ENCODE results near the gene RNF217.
"Not testable (repeated sequence)": the region's sequence is repeated elsewhere in the genome, so short reads cannot be mapped to it uniquely, and the experiment has no call there.

Gene RNF217

DNA sequence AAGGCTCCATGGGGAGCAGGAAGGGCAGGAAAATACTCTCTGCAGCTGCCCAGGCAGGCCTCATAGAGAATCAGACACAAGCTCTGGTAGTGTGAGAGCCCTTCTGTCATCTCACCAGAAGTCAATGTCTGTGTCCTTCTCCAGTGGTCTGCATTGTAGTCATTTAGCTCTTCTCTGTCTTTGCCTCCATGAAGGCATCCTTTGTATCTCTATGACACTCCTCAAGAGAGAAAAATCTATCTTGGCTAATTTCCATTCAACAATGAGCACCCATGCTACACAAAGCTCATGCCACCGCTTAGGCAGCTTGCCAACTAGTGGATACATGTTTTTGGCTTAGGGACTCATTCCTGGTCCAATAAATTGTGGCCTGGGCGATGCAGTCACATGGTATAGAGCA, 92.1 kb downstream of the RNF217 start:
- Histone ChIP-seq H3K27ac (ENCODE audit: low read depth, low read length, severe bottlenecking) (no peak overlapping the region), H3K4me3 (ENCODE audit: extremely low read depth, insufficient read depth, low read length, poor library complexity, severe bottlenecking) (no peak overlapping the region), H3K9me3 (ENCODE audit: control insufficient read depth, low read length) (no peaks in the 10 kb centered on the region), H3K4me1 (ENCODE audit: control insufficient read depth, insufficient read depth, low read length, poor library complexity, severe bottlenecking) (no peaks in the 10 kb centered on the region), H3K36me3 (ENCODE audit: control insufficient read depth, insufficient read depth, low read length) (peaks cover 4% of the 10 kb centered on the region)
- WGBS, 2 experiments (ENCODE audit: insufficient coverage in 2 of 2): 100% methylated on average over 1 to 2 of the region's 2 CpGs

DNA sequence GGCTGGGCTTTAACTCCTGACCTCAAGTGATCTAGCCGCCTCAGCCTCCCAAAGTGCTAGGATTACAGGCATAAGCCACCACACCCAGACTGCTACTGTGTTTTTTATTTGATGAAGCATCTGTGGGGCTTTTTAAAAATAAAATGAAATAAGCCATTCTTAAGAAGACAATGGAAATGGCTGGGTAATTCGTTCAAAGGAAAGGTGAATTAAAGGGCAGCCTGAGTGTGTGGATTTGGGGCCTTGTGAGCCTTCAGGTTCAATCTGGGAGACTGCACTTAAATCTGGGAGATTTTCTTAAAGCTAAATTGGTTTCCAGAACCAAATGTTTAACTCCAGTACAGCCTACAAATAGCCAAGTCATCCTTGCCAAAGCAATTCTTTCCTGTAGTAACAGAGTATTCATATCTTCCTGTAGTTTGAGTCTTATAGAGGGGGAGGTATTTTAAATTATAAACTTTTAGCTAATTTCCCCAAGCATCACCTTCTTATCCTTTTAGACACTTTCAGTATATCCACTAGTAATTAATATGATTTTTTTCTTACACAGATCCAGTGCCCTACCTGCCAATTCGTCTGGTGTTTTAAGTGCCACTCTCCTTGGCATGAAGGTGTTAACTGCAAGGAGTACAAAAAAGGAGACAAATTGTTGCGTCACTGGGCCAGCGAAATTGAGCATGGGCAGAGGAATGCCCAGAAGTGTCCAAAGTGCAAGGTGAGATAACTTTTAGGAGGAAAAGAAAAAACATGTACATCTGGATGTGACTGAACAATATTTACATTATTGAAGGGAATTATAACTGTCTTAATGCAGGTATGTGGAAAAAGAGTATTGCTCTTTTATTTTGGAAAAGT, 95.4 kb downstream of the RNF217 start:
- Histone ChIP-seq H3K36me3 (ENCODE audit: control insufficient read depth, insufficient read depth, low read length) (peaks cover 8% of the 10 kb centered on the region), H3K9me3 (ENCODE audit: control insufficient read depth, low read length) (no peaks in the 10 kb centered on the region), H3K4me1 (ENCODE audit: control insufficient read depth, insufficient read depth, low read length, poor library complexity, severe bottlenecking) (no peaks in the 10 kb centered on the region), H3K27ac (ENCODE audit: low read depth, low read length, severe bottlenecking) (no peak overlapping the region), H3K4me3 (ENCODE audit: extremely low read depth, insufficient read depth, low read length, poor library complexity, severe bottlenecking) (no peak overlapping the region)
- 89 to 93% methylated on average over 4 of the region's 5 CpGs for WGBS, 2 experiments (ENCODE audit: insufficient coverage in 2 of 2)

DNA sequence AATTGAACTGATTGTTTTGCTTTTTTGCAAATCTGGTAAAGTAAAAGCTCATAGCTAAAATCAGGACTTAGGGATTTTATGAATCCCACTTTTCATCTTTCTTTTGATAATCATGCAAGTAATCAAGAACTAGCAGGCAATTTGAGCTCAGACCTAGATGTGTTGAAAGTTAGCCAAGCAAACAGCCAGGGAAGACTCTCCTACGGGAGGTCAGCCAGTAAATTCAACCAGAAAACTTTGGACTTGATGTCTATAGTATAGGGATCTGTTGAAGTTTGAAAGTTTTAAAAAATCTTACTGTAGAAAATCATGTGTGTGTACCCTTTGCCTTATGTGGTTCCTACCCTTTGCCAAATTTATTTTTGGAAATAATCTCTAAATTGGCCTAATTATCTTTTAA, 96.3 kb downstream of the RNF217 start:
- H3K9me3 ChIP-seq (ENCODE audit: control insufficient read depth, low read length): no peaks in the 10 kb centered on the region
- H3K4me1 ChIP-seq (ENCODE audit: control insufficient read depth, insufficient read depth, low read length, poor library complexity, severe bottlenecking): no peaks in the 10 kb centered on the region
- 86 to 100% methylated on average over 1 of the region's 1 CpG for WGBS, 2 experiments (ENCODE audit: insufficient coverage in 2 of 2)
- no peak overlapping the region for H3K4me3 ChIP-seq (ENCODE audit: extremely low read depth, insufficient read depth, low read length, poor library complexity, severe bottlenecking)
- no peak overlapping the region for H3K27ac ChIP-seq (ENCODE audit: low read depth, low read length, severe bottlenecking)
- peaks cover 8% of the 10 kb centered on the region for H3K36me3 ChIP-seq (ENCODE audit: control insufficient read depth, insufficient read depth, low read length)

DNA sequence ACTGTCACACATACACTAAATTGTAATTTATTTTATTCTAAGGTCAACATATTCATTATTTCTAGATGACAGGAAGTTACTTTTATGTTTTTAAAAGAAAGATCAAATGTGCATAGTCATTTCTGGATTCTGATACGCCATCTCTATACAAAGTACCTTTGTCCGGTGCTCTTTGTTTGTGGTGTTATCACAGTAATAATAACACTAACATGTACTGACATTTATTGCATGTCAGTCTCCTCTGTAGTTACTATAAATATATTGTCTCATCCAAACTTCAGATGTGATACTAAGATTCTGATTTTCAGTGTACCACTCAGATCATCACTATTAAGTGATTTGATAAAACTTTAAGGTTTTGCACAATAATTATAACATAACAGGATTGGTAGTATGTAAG, 101.1 kb downstream of the RNF217 start:
- no CpG with 5 or more reads among the region's 2 CpGs for WGBS, 2 experiments (ENCODE audit: insufficient coverage in 2 of 2)
- no peaks in the 10 kb centered on the region for H3K4me1 ChIP-seq (ENCODE audit: control insufficient read depth, insufficient read depth, low read length, poor library complexity, severe bottlenecking)
- H3K36me3 ChIP-seq (ENCODE audit: control insufficient read depth, insufficient read depth, low read length): peaks cover 5% of the 10 kb centered on the region
- no peak overlapping the region for H3K27ac ChIP-seq (ENCODE audit: low read depth, low read length, severe bottlenecking)
- H3K9me3 ChIP-seq (ENCODE audit: control insufficient read depth, low read length): no peaks in the 10 kb centered on the region
- H3K4me3 ChIP-seq (ENCODE audit: extremely low read depth, insufficient read depth, low read length, poor library complexity, severe bottlenecking): no peak overlapping the region

GRCh38 chr6:125066140-125066539, 103.9 kb downstream of the RNF217 start:
- WGBS, 2 experiments (ENCODE audit: insufficient coverage in 2 of 2): 98% methylated on average over 6 of the region's 6 CpGs
- no peak overlapping the region for H3K4me3 ChIP-seq (ENCODE audit: extremely low read depth, insufficient read depth, low read length, poor library complexity, severe bottlenecking)
- no peaks in the 10 kb centered on the region for H3K4me1 ChIP-seq (ENCODE audit: control insufficient read depth, insufficient read depth, low read length, poor library complexity, severe bottlenecking)
- peaks cover 5% of the 10 kb centered on the region for H3K36me3 ChIP-seq (ENCODE audit: control insufficient read depth, insufficient read depth, low read length)
- H3K27ac ChIP-seq (ENCODE audit: low read depth, low read length, severe bottlenecking): no peak overlapping the region
- no peaks in the 10 kb centered on the region for H3K9me3 ChIP-seq (ENCODE audit: control insufficient read depth, low read length)

- Histone ChIP-seq H3K4me1 (ENCODE audit: control insufficient read depth, insufficient read depth, low read length, poor library complexity, severe bottlenecking) (no peaks in the 10 kb centered on the region), H3K4me3 (ENCODE audit: extremely low read depth, insufficient read depth, low read length, poor library complexity, severe bottlenecking) (no peak overlapping the region), H3K27ac (ENCODE audit: low read depth, low read length, severe bottlenecking) (no peak overlapping the region), H3K9me3 (ENCODE audit: control insufficient read depth, low read length) (no peaks in the 10 kb centered on the region), H3K36me3 (ENCODE audit: control insufficient read depth, insufficient read depth, low read length) (peaks cover 5% of the 10 kb centered on the region)
- WGBS, 2 experiments (ENCODE audit: insufficient coverage in 2 of 2): 89 to 95% methylated on average over 2 to 3 of the region's 3 CpGs
Measured at GRCh38 chr6:125066964-125067363, 104.7 kb downstream of the RNF217 start.

DNA sequence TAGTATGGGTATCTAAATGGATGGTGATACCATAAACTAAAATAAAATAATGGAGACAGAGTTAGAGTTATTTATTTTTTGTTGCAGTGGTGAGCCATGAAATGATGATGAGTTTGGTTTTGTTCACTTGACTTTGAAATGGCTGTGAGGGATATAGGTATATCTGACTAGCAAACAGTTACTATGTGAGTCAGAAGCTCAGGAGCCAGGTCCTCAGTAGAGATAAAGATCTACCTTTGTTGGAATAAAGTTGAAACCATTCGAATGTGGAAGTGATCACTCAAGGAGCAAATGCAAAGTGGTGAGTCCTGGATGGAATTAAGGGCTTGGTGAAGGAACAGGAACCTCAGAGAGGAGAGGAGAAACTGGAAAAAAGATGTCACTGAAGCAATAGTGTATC, 105.3 kb downstream of the RNF217 start:
- Histone ChIP-seq H3K4me1 (ENCODE audit: control insufficient read depth, insufficient read depth, low read length, poor library complexity, severe bottlenecking) (no peaks in the 10 kb centered on the region), H3K4me3 (ENCODE audit: extremely low read depth, insufficient read depth, low read length, poor library complexity, severe bottlenecking) (no peak overlapping the region), H3K9me3 (ENCODE audit: control insufficient read depth, low read length) (no peaks in the 10 kb centered on the region), H3K27ac (ENCODE audit: low read depth, low read length, severe bottlenecking) (no peak overlapping the region), H3K36me3 (ENCODE audit: control insufficient read depth, insufficient read depth, low read length) (peaks cover 5% of the 10 kb centered on the region)
- 67 to 91% methylated on average over 1 of the region's 1 CpG for WGBS, 2 experiments (ENCODE audit: insufficient coverage in 2 of 2)

GRCh38 chr6:125073071-125073470, 110.8 kb downstream of the RNF217 start:
- no peaks in the 10 kb centered on the region for H3K4me1 ChIP-seq (ENCODE audit: control insufficient read depth, insufficient read depth, low read length, poor library complexity, severe bottlenecking)
- WGBS, 2 experiments (ENCODE audit: insufficient coverage in 2 of 2): 96% methylated on average over 2 of the region's 3 CpGs; no CpG with 5 or more reads in 1 of the 2 experiments
- H3K9me3 ChIP-seq (ENCODE audit: control insufficient read depth, low read length): no peaks in the 10 kb centered on the region
- peaks cover 21% of the 10 kb centered on the region for H3K36me3 ChIP-seq (ENCODE audit: control insufficient read depth, insufficient read depth, low read length)
- H3K4me3 ChIP-seq (ENCODE audit: extremely low read depth, insufficient read depth, low read length, poor library complexity, severe bottlenecking): no peak overlapping the region
- H3K27ac ChIP-seq (ENCODE audit: low read depth, low read length, severe bottlenecking): no peak overlapping the region

GRCh38 chr6:125074120-125074519, 111.9 kb downstream of the RNF217 start:
- no peaks in the 10 kb centered on the region for H3K4me1 ChIP-seq (ENCODE audit: control insufficient read depth, insufficient read depth, low read length, poor library complexity, severe bottlenecking)
- H3K27ac ChIP-seq (ENCODE audit: low read depth, low read length, severe bottlenecking): no peak overlapping the region
- H3K36me3 ChIP-seq (ENCODE audit: control insufficient read depth, insufficient read depth, low read length): peaks cover 31% of the 10 kb centered on the region
- WGBS, 2 experiments (ENCODE audit: insufficient coverage in 2 of 2): 88% methylated on average over 1 of the region's 3 CpGs; no CpG with 5 or more reads in 1 of the 2 experiments
- no peak overlapping the region for H3K4me3 ChIP-seq (ENCODE audit: extremely low read depth, insufficient read depth, low read length, poor library complexity, severe bottlenecking)
- H3K9me3 ChIP-seq (ENCODE audit: control insufficient read depth, low read length): no peaks in the 10 kb centered on the region

DNA sequence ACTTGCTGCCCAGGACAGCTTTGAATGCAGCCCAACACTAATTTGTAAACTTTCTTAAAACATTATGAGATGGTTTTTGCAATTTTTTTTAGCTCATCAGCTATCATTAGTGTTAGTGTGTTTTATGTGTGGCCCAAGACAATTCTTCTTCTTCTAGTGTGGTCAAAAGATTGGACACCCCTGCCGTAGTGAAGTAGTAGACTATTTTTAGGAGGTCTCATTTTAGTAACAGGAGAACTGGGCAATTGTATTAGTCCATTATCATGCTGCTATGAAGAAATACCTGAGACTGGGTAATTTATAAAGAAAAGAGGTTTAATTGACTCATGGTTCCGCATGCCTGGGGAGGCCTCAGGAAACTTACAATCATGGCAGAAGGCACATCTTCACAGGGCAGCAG, 112.8 kb downstream of the RNF217 start:
- H3K36me3 ChIP-seq (ENCODE audit: control insufficient read depth, insufficient read depth, low read length): peaks cover 26% of the 10 kb centered on the region
- H3K4me1 ChIP-seq (ENCODE audit: control insufficient read depth, insufficient read depth, low read length, poor library complexity, severe bottlenecking); H3K4me3 ChIP-seq (ENCODE audit: extremely low read depth, insufficient read depth, low read length, poor library complexity, severe bottlenecking); H3K9me3 ChIP-seq (ENCODE audit: control insufficient read depth, low read length); H3K27ac ChIP-seq (ENCODE audit: low read depth, low read length, severe bottlenecking): not testable (repeated sequence)
- WGBS, 2 experiments (ENCODE audit: insufficient coverage in 2 of 2): 75 to 88% methylated on average over 2 of the region's 2 CpGs

DNA sequence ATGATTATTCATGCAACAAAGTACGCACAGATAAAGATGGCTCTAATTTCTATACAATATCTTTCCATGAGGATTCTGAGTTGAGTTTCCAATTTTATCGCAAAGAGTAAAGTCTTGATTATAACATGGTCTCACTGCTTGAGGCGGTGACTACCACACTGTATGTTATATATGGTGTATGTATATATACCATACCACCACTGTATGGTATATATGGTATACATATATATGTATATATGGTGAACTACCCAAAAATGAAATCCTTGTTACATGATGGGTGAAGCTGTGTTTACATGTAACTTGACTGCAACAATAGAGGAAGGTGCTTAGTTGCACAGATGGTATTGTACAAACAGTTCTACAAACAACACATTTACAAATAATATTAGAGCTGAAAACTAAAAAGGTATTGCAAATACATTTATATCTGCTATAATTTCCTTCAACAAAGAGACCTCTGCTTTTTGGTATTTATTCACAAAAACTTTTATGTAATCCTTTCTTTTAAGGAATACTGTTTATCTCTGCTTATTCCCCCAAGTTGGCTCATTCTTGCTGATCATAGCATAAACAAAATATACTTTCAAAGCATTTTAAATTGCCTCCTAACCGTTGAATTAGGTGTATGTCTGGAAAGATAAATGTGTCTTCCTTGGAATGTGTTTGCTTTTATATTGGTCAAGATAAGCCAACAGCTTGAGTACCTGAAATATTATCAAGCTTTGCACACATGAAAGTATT, 113.7 kb downstream of the RNF217 start:
- no peak overlapping the region for H3K27ac ChIP-seq (ENCODE audit: low read depth, low read length, severe bottlenecking)
- no peaks in the 10 kb centered on the region for H3K9me3 ChIP-seq (ENCODE audit: control insufficient read depth, low read length)
- no peak overlapping the region for H3K4me3 ChIP-seq (ENCODE audit: extremely low read depth, insufficient read depth, low read length, poor library complexity, severe bottlenecking)
- H3K4me1 ChIP-seq (ENCODE audit: control insufficient read depth, insufficient read depth, low read length, poor library complexity, severe bottlenecking): no peaks in the 10 kb centered on the region
- H3K36me3 ChIP-seq (ENCODE audit: control insufficient read depth, insufficient read depth, low read length): peaks cover 26% of the 10 kb centered on the region
- no CpG with 5 or more reads among the region's 4 CpGs for WGBS, 2 experiments (ENCODE audit: insufficient coverage in 2 of 2)

Measured in mesodermal cell (in vitro differentiated cells).